ENCODE measurements around the gene NARF.
"Not testable (repeated sequence)": the region's sequence is repeated elsewhere in the genome, so short reads cannot be mapped to it uniquely, and the experiment has no call there.

DNA sequence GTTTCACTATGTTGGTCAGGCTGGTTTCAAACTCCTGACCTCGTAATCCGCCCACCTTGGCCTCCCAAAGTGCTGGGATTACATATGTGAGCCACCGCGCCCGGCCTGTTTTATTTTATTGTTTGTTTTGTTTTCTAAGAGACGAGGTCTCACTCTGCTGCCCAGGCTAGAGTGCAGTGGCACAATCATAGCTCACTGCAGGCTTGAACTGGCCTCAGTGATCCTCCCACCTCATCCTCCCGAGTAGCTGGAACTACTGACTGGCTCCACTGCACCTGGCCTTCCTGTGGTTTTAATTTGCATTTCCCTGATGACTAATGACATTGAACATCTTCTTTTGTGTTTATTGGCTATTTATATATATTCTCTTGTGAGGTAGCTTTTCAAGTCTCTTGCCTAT, 47.9 kb downstream of the NARF start:
- TF ChIP-seq CTCF, POLR2AphosphoS5, POLR2A, EP300 (IDR thresholded peaks at IDR 0.05): not testable (repeated sequence)
